MM.1S (cell line): Measurements from ENCODE around the gene PLAAT4.

Experiments used
- EZH2phosphoT487 ChIP-seq: fragments of 300-600 bp; sonication (generic); IDR thresholded peaks from 2 replicates; pipeline ENCODE4 v1.6.1; 2018; ENCODE audit warnings: antibody characterized with exemption, low read length
- TF ChIP-seq, protein P1 (sequence below): fragments of 300-600 bp; sonication (generic); IDR thresholded peaks from 2 replicates; pipeline ENCODE4 v1.5.1; 2016; ENCODE audit warnings: antibody characterized with exemption, low read length, mixed read lengths

DNA sequence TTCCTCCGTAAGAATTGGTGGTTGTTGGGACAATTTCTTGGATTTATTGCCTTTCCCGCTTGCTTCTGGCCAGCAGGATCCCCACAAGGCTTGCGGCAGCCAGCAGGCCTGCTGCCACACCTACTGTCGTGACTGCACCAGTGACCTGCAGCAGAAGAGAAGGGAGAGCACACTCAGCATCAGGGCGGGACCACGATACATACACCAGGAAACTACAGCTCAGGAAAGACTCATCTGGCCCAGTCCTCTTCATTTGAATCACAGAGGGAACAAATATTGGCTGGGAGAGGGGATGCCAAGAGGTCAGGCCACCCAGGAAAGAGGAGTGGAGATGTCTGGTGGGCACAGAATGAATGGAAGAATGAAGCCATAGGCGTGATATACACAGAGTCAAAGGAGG is 16.3 kb downstream of the PLAAT4 start:
- TF ChIP-seq, protein P1, sequence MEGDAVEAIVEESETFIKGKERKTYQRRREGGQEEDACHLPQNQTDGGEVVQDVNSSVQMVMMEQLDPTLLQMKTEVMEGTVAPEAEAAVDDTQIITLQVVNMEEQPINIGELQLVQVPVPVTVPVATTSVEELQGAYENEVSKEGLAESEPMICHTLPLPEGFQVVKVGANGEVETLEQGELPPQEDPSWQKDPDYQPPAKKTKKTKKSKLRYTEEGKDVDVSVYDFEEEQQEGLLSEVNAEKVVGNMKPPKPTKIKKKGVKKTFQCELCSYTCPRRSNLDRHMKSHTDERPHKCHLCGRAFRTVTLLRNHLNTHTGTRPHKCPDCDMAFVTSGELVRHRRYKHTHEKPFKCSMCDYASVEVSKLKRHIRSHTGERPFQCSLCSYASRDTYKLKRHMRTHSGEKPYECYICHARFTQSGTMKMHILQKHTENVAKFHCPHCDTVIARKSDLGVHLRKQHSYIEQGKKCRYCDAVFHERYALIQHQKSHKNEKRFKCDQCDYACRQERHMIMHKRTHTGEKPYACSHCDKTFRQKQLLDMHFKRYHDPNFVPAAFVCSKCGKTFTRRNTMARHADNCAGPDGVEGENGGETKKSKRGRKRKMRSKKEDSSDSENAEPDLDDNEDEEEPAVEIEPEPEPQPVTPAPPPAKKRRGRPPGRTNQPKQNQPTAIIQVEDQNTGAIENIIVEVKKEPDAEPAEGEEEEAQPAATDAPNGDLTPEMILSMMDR: no peak
- TF ChIP-seq EZH2phosphoT487: no peak
